Ovary (tissue), 3 donors: ENCODE measurements around the gene WASF3.

Experiments used
- POLR2A ChIP-seq: fragments of 450-650 bp; IDR thresholded peaks from one replicate; pipeline ENCODE4 v1.6.1; 2017; ENCODE audit warnings: antibody characterized with exemption, mild to moderate bottlenecking, moderate library complexity
- TF ChIP-seq, protein P1 (sequence below), 3 donors: fragments of 450-650 bp in 2 of 3; fragments of 200-600 bp in 1 of 3; IDR thresholded peaks; one replicate each; pipeline versions ENCODE4 v1.5.1 to v1.8.0; 2016 to 2022; ENCODE audit warnings: antibody characterized with exemption in 3 of 3, mild to moderate bottlenecking in 1 of 3
- donor health status: DM: no; HTN: no; CAD: no.

- no peak for TF ChIP-seq POLR2A
- TF ChIP-seq, protein P1, sequence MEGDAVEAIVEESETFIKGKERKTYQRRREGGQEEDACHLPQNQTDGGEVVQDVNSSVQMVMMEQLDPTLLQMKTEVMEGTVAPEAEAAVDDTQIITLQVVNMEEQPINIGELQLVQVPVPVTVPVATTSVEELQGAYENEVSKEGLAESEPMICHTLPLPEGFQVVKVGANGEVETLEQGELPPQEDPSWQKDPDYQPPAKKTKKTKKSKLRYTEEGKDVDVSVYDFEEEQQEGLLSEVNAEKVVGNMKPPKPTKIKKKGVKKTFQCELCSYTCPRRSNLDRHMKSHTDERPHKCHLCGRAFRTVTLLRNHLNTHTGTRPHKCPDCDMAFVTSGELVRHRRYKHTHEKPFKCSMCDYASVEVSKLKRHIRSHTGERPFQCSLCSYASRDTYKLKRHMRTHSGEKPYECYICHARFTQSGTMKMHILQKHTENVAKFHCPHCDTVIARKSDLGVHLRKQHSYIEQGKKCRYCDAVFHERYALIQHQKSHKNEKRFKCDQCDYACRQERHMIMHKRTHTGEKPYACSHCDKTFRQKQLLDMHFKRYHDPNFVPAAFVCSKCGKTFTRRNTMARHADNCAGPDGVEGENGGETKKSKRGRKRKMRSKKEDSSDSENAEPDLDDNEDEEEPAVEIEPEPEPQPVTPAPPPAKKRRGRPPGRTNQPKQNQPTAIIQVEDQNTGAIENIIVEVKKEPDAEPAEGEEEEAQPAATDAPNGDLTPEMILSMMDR (IDR thresholded peaks at IDR 0.05), result no peak
Measured at GRCh38 chr13:26707122-26708006, 149.9 kb downstream of the WASF3 start.
